Tongue (tissue), 2 donors: ENCODE results near the gene PFDN6. TPM values are rescaled to one million over a fixed set of nuclear protein-coding genes. Genes with fewer than 3 reads are reported as not detected.

Experiments used
- DNase-seq: peaks from one replicate; pipeline ENCODE4 v3.0.0-alpha.2; 2015
- total RNA-seq: library from RNA; depleted of rRNA; stranded (reverse); fragments of >200 nt; gene quantifications from one replicate; pipeline ENCODE4 v1.2.3, GENCODE V29; 2014

Gene PFDN6
- total RNA-seq, 1 donor from 2014 or later = 14.9 TPM

GRCh38 chr6:33295621-33296369, 6.4 kb downstream of the PFDN6 start:
- DNase-seq = no peak

GRCh38 chr6:33296797-33297405, 7.5 kb downstream of the PFDN6 start:
- DNase-seq = no peak

GRCh38 chr6:33297406-33297955, 8.1 kb downstream of the PFDN6 start:
- peak; percentile 50 for DNase-seq

GRCh38 chr6:33297956-33298772, 8.8 kb downstream of the PFDN6 start:
- DNase-seq = peak; percentile 90

- DNase-seq = peak; percentile 85
Measured at GRCh38 chr6:33298773-33299236, 9.4 kb downstream of the PFDN6 start, which contains the start of gene RGL2. RGL2 (minus strand) TSS chr6:33298942; CDS start chr6:33298610, 332 bp downstream.

GRCh38 chr6:33299237-33299944, 10.0 kb downstream of the PFDN6 start:
- DNase-seq = peak; percentile 97

- no peak for DNase-seq
Measured at GRCh38 chr6:33301877-33302276, 12.5 kb downstream of the PFDN6 start.

- no peak for DNase-seq
Measured at GRCh38 chr6:33304216-33304615, 14.8 kb downstream of the PFDN6 start.

GRCh38 chr6:33305052-33305451, 15.7 kb downstream of the PFDN6 start:
- DNase-seq = no peak

GRCh38 chr6:33306356-33306755, 17.0 kb downstream of the PFDN6 start:
- DNase-seq = no peak

GRCh38 chr6:33312361-33313104, 23.1 kb downstream of the PFDN6 start:
- DNase-seq = peak; percentile 75

GRCh38 chr6:33313105-33313708, 23.8 kb downstream of the PFDN6 start:
- DNase-seq = peak; percentile 56

- peak; percentile 78 for DNase-seq
Measured at GRCh38 chr6:33313709-33314514, 24.5 kb downstream of the PFDN6 start, which contains the start of gene TAPBP. TAPBP (minus strand) TSS chr6:33314078; CDS start chr6:33314041, 37 bp downstream.

- DNase-seq = peak; percentile 74
Measured at GRCh38 chr6:33314515-33314942, 25.1 kb downstream of the PFDN6 start.

GRCh38 chr6:33314943-33315792, 25.8 kb downstream of the PFDN6 start:
- DNase-seq = peak; percentile 22

GRCh38 chr6:33315793-33316602, 26.6 kb downstream of the PFDN6 start:
- no peak for DNase-seq

- no peak for DNase-seq
Measured at GRCh38 chr6:33316603-33317418, 27.4 kb downstream of the PFDN6 start.
